Measurements from ENCODE around the gene FBP2.
A peak's percentile ranks its signal among the peaks of the same experiment; 100 is the strongest.

The FBP2 gene

GRCh38 chr9:94593459-94594345, at the start of gene FBP2:
Gene FBP2, minus strand, starts transcription at chr9:94593824. Its CDS starts 98 bp downstream, at chr9:94593726.
- DNase-seq (ENCODE audit: low read depth), result no peak

- no peak for DNase-seq (ENCODE audit: low read depth)
Observed at GRCh38 chr9:94643176-94643575, 49.6 kb upstream of the FBP2 start.

- no peak for DNase-seq (ENCODE audit: low read depth)
Observed at GRCh38 chr9:94642501-94642900, 48.9 kb upstream of the FBP2 start.

- DNase-seq (ENCODE audit: low read depth), result no peak
Observed at GRCh38 chr9:94639999-94640376, 46.4 kb upstream of the FBP2 start.

- peak; percentile 10 for DNase-seq (ENCODE audit: low read depth)
Observed at GRCh38 chr9:94639061-94639998, 45.7 kb upstream of the FBP2 start, which contains the start of gene FBP1. Gene FBP1, minus strand, starts transcription at chr9:94639518. Its CDS starts 208 bp downstream, at chr9:94639310.

GRCh38 chr9:94638335-94639060, 44.9 kb upstream of the FBP2 start:
- DNase-seq (ENCODE audit: low read depth), result no peak

- DNase-seq (ENCODE audit: low read depth), result no peak
Observed at GRCh38 chr9:94632737-94633136, 39.1 kb upstream of the FBP2 start.

GRCh38 chr9:94631599-94631998, 38.0 kb upstream of the FBP2 start:
- no peak for DNase-seq (ENCODE audit: low read depth)

- DNase-seq (ENCODE audit: low read depth), result no peak
Observed at GRCh38 chr9:94630833-94631232, 37.2 kb upstream of the FBP2 start.

GRCh38 chr9:94630281-94630680, 36.7 kb upstream of the FBP2 start:
- no peak for DNase-seq (ENCODE audit: low read depth)

- DNase-seq (ENCODE audit: low read depth), result no peak
Observed at GRCh38 chr9:94627287-94627686, 33.7 kb upstream of the FBP2 start.

GRCh38 chr9:94625835-94626234, 32.2 kb upstream of the FBP2 start:
- DNase-seq (ENCODE audit: low read depth), result no peak

GRCh38 chr9:94624629-94625028, 31.0 kb upstream of the FBP2 start:
- DNase-seq (ENCODE audit: low read depth), result no peak

GRCh38 chr9:94623253-94623652, 29.6 kb upstream of the FBP2 start:
- no peak for DNase-seq (ENCODE audit: low read depth)

GRCh38 chr9:94622087-94622800, 28.6 kb upstream of the FBP2 start:
- no peak for DNase-seq (ENCODE audit: low read depth)

- DNase-seq (ENCODE audit: low read depth), result no peak
Observed at GRCh38 chr9:94619026-94619425, 25.4 kb upstream of the FBP2 start.

- DNase-seq (ENCODE audit: low read depth), result no peak
Observed at GRCh38 chr9:94613003-94613402, 19.4 kb upstream of the FBP2 start.

GRCh38 chr9:94612071-94612470, 18.4 kb upstream of the FBP2 start:
- DNase-seq (ENCODE audit: low read depth), result no peak

GRCh38 chr9:94611638-94612068, 18.0 kb upstream of the FBP2 start:
- DNase-seq (ENCODE audit: low read depth), result peak; percentile 6

GRCh38 chr9:94610181-94610606, 16.6 kb upstream of the FBP2 start:
- DNase-seq (ENCODE audit: low read depth), result no peak

- DNase-seq (ENCODE audit: low read depth), result no peak
Observed at GRCh38 chr9:94607423-94607691, 13.7 kb upstream of the FBP2 start.

Data from activated T-helper 9 cell treated with anti-CD3 and anti-CD28 coated beads, Interleukin-2, amount 50 U/mL, for 16 hours (primary cell).